ENCODE data around the gene PLGRKT.

- TF ChIP-seq, protein P1, sequence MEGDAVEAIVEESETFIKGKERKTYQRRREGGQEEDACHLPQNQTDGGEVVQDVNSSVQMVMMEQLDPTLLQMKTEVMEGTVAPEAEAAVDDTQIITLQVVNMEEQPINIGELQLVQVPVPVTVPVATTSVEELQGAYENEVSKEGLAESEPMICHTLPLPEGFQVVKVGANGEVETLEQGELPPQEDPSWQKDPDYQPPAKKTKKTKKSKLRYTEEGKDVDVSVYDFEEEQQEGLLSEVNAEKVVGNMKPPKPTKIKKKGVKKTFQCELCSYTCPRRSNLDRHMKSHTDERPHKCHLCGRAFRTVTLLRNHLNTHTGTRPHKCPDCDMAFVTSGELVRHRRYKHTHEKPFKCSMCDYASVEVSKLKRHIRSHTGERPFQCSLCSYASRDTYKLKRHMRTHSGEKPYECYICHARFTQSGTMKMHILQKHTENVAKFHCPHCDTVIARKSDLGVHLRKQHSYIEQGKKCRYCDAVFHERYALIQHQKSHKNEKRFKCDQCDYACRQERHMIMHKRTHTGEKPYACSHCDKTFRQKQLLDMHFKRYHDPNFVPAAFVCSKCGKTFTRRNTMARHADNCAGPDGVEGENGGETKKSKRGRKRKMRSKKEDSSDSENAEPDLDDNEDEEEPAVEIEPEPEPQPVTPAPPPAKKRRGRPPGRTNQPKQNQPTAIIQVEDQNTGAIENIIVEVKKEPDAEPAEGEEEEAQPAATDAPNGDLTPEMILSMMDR (IDR thresholded peaks at IDR 0.05): no peak
- no peak for TF ChIP-seq POLR2A (IDR thresholded peaks at IDR 0.05)
Observed at GRCh38 chr9:5466005-5466404, 28.3 kb upstream of the PLGRKT start.
